CD1c-positive myeloid dendritic cell (primary cell): ENCODE results near the gene IFITM5.
A peak's percentile ranks its signal among the peaks of the same experiment; 100 is the strongest.

Experiments
- DNase-seq: peaks from one replicate; pipeline ENCODE4 v3.0.0-alpha.2; 2016; ENCODE audit errors: extremely low spot score

Gene IFITM5

DNA sequence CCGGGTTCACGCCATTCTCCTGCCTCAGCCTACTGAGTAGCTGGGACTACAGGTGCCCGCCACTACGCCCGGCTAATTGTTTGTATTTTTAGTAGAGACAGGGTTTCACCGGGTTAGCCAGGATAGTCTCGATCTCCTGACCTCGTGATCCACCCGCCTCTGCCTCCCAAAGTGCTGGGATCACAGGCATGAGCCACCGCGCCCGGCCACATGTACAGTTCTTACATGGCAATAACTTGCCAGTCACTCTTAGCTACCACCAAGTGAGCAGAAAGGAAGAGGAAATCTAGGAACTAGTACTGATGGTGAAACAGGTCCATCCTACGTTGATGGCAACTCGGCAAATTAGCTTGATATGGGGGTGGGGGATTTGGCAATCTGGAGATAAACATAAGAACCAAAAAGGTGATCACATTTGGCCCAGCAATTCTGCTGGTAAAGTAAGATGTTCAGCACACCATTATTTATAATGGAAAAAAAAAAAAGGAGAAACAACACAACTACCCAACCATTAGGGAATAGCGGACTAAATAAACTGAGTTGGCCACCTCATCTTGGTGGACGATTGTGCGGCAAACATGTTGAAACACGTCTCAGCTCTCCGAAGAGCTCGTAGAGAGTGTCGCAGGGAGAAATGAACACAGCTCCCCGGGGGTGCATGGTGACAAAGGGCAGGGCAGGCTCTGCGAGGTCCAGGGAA is 15.8 kb downstream of the IFITM5 start:
- DNase-seq: peak; percentile 21

DNA sequence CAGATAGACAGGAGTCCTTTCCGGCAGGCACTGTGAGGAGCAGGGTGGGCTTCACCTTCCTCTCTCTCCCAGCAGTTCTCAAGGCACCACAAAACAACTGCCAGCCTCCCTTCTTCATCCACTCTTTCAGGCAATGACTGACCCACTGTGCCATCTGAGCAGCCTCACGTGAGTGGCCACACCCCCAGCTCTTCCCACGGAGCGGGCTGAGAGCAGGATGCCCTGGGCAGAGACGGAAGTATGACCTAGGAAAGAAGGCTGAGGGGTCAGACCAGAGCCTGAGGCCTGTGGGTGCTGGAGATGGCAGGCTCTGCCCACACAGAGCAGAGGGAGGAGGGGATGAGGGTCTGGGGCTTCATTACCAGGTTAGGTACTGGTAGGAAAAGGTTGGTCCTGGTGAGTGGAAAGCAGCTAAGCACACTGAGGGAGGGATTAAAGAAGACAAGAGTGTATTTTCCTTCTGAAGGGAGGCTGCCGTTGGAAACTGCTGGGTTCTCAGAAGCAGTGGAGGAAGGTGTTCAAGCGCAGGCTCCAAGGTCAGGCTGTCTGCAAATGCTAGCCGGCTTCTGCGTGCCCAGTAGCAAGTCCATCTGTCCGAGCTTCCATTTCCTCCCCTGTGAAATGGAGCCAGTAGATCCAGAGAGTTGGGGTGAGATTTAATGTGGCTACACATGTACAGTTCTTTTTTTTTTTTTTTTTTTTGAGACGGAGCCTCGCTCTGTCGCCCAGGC is 16.5 kb downstream of the IFITM5 start:
- no peak for DNase-seq

- DNase-seq: no peak
Observed at GRCh38 chr11:282171-282570, 17.2 kb downstream of the IFITM5 start.

GRCh38 chr11:281486-282161 is 17.7 kb downstream of the IFITM5 start:
- DNase-seq: no peak

DNA sequence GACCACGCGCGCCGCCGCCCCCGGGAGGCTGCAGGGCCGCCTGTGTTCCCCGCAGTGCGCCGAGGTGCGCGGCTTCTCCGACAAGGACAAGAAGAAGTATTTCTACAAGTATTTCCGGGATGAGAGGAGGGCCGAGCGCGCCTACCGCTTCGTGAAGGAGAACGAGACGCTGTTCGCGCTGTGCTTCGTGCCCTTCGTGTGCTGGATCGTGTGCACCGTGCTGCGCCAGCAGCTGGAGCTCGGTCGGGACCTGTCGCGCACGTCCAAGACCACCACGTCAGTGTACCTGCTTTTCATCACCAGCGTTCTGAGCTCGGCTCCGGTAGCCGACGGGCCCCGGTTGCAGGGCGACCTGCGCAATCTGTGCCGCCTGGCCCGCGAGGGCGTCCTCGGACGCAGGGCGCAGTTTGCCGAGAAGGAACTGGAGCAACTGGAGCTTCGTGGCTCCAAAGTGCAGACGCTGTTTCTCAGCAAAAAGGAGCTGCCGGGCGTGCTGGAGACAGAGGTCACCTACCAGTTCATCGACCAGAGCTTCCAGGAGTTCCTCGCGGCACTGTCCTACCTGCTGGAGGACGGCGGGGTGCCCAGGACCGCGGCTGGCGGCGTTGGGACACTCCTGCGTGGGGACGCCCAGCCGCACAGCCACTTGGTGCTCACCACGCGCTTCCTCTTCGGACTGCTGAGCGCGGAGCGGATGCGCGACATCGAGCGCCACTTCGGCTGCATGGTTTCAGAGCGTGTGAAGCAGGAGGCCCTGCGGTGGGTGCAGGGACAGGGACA is 18.4 kb downstream of the IFITM5 start:
- DNase-seq: peak; percentile 41

DNA sequence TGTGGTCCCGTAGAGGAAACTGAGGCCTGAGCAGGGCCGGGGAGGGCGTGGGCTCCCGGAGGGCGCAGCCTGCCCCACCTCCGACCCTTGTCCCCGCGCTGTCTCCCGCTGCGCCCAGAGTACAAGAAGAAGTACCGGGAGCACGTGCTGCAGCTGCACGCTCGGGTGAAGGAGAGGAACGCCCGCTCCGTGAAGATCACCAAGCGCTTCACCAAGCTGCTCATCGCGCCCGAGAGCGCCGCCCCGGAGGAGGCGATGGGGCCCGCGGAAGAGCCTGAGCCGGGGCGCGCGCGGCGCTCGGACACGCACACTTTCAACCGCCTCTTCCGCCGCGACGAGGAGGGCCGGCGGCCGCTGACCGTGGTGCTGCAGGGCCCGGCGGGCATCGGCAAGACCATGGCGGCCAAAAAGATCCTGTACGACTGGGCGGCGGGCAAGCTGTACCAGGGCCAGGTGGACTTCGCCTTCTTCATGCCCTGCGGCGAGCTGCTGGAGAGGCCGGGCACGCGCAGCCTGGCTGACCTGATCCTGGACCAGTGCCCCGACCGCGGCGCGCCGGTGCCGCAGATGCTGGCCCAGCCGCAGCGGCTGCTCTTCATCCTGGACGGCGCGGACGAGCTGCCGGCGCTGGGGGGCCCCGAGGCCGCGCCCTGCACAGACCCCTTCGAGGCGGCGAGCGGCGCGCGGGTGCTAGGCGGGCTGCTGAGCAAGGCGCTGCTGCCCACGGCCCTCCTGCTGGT is 19.2 kb downstream of the IFITM5 start:
- peak; percentile 72 for DNase-seq

DNA sequence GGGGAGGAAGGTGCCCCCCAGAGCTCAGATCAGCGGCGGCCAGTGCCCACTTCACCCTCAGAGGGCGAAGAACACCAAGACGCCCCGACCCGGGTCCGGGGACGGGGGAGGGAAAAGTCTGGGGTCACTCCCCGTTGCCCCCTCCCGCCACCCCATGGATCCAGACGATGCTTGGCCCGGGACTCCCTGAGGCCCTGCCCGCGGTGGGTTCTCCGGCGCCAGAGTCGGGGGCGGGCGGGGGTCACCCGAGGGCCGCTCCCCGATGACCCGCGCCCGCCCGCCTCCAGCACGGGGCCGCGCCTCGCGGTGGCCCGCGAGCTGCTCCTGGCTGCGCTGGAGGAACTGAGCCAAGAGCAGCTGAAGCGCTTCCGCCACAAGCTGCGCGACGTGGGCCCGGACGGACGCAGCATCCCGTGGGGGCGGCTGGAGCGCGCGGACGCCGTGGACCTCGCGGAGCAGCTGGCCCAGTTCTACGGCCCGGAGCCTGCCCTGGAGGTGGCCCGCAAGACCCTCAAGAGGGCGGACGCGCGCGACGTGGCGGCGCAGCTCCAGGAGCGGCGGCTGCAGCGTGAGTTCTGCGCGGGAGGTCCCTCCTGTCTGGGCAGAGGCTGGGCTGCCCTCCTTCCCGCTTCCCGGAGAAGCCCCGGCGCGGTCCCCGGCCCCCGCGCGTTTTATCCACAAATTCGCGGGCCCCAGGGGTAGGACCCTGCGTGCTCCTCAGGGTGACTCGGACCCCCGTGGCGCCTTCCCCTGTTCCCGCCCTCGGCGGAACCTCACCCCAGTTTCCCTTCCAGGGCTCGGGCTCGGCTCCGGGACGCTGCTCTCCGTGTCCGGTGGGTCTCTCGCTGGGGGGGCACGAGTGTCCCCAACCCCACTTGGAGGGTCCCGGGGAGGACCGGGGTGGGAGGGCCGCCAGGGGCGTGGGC is 20.0 kb downstream of the IFITM5 start:
- peak; percentile 59 for DNase-seq

- DNase-seq: no peak
Observed at GRCh38 chr11:278001-278951, 21.1 kb downstream of the IFITM5 start, which contains the start of gene NLRP6. NLRP6 (plus strand) TSS chr11:278407; CDS start chr11:278570, 163 bp downstream.

DNA sequence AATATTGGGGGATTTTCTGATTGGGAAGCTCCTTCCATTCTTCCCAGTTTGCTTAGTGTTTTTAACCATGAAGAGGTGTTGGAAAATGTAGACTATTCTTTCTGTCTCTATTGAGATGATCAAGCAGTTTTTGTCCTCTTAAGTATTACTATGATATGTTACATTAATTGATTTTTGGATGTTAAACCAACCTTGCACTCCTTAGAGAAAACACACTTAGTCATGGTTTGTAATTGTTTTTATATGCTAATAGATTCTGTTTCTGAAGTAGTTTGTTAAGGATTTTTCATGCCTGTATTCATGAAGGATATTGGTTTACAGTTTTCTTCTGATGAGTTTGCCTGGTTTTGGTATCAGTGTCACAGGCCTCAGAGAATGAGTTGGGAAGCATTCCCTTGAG is 23.1 kb downstream of the IFITM5 start:
- no peak for DNase-seq

DNA sequence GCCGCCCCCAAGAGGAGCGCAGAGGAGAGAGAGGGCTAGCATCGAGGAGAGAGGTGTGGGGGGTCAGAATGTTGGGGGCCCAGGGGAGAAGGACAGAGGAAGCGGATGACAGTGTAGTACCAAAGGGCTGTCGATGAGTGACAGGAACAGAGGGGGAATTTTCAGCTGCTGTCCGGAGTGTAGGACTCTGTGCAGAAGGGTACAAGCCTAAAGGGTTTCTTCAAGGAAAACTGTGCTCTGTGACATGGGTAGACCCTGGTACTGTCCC is 26.5 kb downstream of the IFITM5 start:
- DNase-seq: no peak

- no peak for DNase-seq
Observed at GRCh38 chr11:272195-272930, 27.0 kb downstream of the IFITM5 start.

- no peak for DNase-seq
Observed at GRCh38 chr11:271319-271715, 28.0 kb downstream of the IFITM5 start.

GRCh38 chr11:270451-271318 is 28.6 kb downstream of the IFITM5 start:
- DNase-seq: no peak

GRCh38 chr11:269146-269890 is 30.0 kb downstream of the IFITM5 start:
- peak; percentile 97 for DNase-seq

DNA sequence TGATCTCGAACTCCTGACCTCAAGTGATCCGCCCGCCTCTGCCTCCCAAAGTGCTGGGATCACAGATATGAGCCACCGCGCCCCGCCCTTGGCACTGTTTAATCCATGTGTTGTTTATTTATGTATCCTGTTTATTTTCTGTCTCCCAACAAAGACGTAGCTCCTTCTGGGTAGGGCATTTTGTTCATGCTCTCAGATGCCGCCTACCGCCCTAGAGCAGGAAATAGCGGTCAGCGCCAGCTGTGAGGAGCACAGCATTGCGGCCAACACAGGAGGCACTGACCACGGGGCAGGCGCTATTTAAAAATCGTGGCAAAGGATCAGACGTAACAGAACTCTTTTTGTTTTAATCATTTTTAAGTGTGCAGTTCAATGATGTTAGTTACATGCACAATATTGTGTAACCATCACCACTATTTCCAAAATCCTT is 30.6 kb downstream of the IFITM5 start:
- peak; percentile 91 for DNase-seq

DNA sequence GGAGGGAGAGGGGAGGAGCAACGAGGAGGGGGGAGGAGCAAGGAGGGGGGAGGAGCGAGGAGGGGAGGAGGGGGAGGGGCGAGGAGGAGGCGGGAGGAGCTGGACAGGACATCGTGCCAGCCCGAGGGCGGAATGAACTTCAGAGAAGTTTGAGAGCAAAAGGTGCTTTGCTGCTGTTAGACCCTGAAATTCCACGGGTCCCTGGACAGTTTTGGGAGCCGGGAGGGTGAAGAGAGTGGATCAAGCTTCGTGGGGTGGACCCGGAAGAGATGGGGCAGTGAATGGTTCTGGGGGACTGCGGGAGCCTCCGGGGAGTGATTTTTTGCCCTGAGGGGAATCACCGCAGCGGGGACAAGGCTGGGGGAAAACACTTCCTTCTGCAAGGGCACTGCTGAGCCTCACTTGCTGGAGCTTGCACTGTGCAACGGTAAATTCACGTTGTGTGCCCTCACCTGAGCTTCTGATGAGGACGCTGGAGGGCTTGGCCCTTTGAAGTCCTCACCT is 31.8 kb downstream of the IFITM5 start:
- peak; percentile 62 for DNase-seq
